Natural killer cell (primary cell): ENCODE results near the gene TMEM129. TPM values are rescaled to one million over a fixed set of nuclear protein-coding genes. Genes with fewer than 3 reads are reported as not detected.

Source experiments
- ATAC-seq, 3 donors: fragments of 150-1000 bp in 2 of 3; fragments of 200-7000 bp in 1 of 3; cut with Tn5 transposase; 1 replicate in 1 of 3; 2 replicates in 2 of 3; pipeline ENCODE4 v1.10.0; 2021; ENCODE audit warnings: mild to moderate bottlenecking in 2 of 3, moderate library complexity in 2 of 3
- DNase-seq, 2 donors: peaks; one replicate each; pipeline versions ENCODE4 v3.0.0 to v3.0.0-alpha.2; 2013 to 2021; ENCODE audit warnings: mixed read lengths in 1 of 2
- H3K27ac ChIP-seq: one replicate; pipeline ENCODE4 v1.5.1; 2013; ENCODE audit warnings: mild to moderate bottlenecking, low read length
- H3K27me3 ChIP-seq: one replicate; pipeline ENCODE4 v1.6.1; 2013; ENCODE audit warnings: low read length; ENCODE audit not compliant: control insufficient read depth, insufficient read depth
- H3K36me3 ChIP-seq: one replicate; pipeline ENCODE4 v1.6.1; 2013; ENCODE audit warnings: low read length; ENCODE audit not compliant: control insufficient read depth, insufficient read depth
- H3K4me1 ChIP-seq: one replicate; pipeline ENCODE4 v1.6.1; 2013; ENCODE audit warnings: low read length; ENCODE audit not compliant: control insufficient read depth, insufficient read depth
- H3K4me3 ChIP-seq: one replicate; pipeline ENCODE4 v1.5.1; 2013; ENCODE audit warnings: low read length
- H3K9me3 ChIP-seq: one replicate; pipeline ENCODE4 v1.6.1; 2013; ENCODE audit warnings: low read length; ENCODE audit not compliant: control insufficient read depth, insufficient read depth
- H3K27ac Mint-ChIP-seq, 2 donors: one replicate each; pipeline ENCODE4 v1.8.0; 2022; ENCODE audit warnings: mild to moderate bottlenecking in 2 of 2, mixed read lengths in 2 of 2, moderate library complexity in 1 of 2
- H3K27me3 Mint-ChIP-seq, 2 donors: one replicate each; pipeline ENCODE4 v1.8.0; 2022; ENCODE audit warnings: low read depth in 2 of 2, mixed read lengths in 2 of 2
- H3K36me3 Mint-ChIP-seq: one replicate; pipeline ENCODE4 v1.8.0; 2022; ENCODE audit warnings: mixed read lengths
- H3K4me1 Mint-ChIP-seq, 2 donors: one replicate each; pipeline ENCODE4 v1.8.0; 2022; ENCODE audit warnings: mixed read lengths in 2 of 2
- H3K4me3 Mint-ChIP-seq: one replicate; pipeline ENCODE4 v1.8.0; 2022; ENCODE audit warnings: mild to moderate bottlenecking, moderate library complexity, mixed read lengths
- H3K9me3 Mint-ChIP-seq, 2 donors: one replicate each; pipeline ENCODE4 v1.8.0; 2022; ENCODE audit warnings: mixed read lengths in 2 of 2
- CTCF ChIP-seq: fragments of 200-600 bp; IDR thresholded peaks from one replicate; pipeline ENCODE4 v1.8.0; 2022; ENCODE audit warnings: antibody characterized with exemption
- WGBS: methylation state at CpG from one replicate; pipeline ENCODE4 v1.1.7; 2013; ENCODE audit warnings: missing lambda C conversion rate; ENCODE audit not compliant: insufficient coverage; 5-methylcytosine and 5-hydroxymethylcytosine counted together
- intact Hi-C: fragments of 100-400 bp; cut with micrococcal nuclease; formaldehyde crosslinking; loops from one replicate; pipeline ENCODE4 v1.14.2; 2022
- total RNA-seq, 4 donors: library from RNA; stranded (reverse); fragments of 120-200 nt in 1 of 4; gene quantifications; one replicate each; pipeline versions ENCODE4 v1.2.3 to v1.2.4, GENCODE V29; 2013 to 2022

TMEM129 gene
- total RNA-seq, 3 donors from 2014 or later (not counting 1 experiment from before 2014, with no cell fraction given): 18.2 to 26.9 (median 20.8) TPM

GRCh38 chr4:1682860-1683259, 38.3 kb downstream of the TMEM129 start:
- Histone ChIP-seq H3K27me3 (no peaks in the 10 kb centered on the region), H3K4me1 (peaks cover 17% of the 10 kb centered on the region), H3K9me3 (no peaks in the 10 kb centered on the region), H3K4me3 (peak overlapping the region; percentile 48), H3K27ac (no peak overlapping the region), H3K36me3 (no peaks in the 10 kb centered on the region)
- H3K4me3 Mint-ChIP-seq: peak overlapping the region; percentile 90
- TF ChIP-seq CTCF: no peak
- H3K27me3 Mint-ChIP-seq: no peaks in the 10 kb centered on the region
- peak overlapping the region; percentile 79 to 82 for H3K27ac Mint-ChIP-seq
- H3K4me1 Mint-ChIP-seq: peaks cover 7 to 11% of the 10 kb centered on the region in 2 donors
- DNase-seq: peak in 1 of 2 donors; percentile 12
- no peaks in the 10 kb centered on the region for H3K36me3 Mint-ChIP-seq
- H3K9me3 Mint-ChIP-seq: no peaks in the 10 kb centered on the region
- intact Hi-C loops: loop anchor here (5.0 kb wide), 1 partner anchor 39 kb away; the partner anchor contains the start of genes TACC3 and TMEM129
- ATAC-seq: no peak
- 98% methylated on average over 11 of the region's 13 CpGs for WGBS

- TF ChIP-seq CTCF: no peak
- intact Hi-C loops: no loop called here
- Mint-ChIP-seq H3K9me3 (no peaks in the 10 kb centered on the region), H3K27ac (no peak overlapping the region), H3K4me1 (peaks cover 3 to 6% of the 10 kb centered on the region in 2 donors), H3K36me3 (no peaks in the 10 kb centered on the region), H3K4me3 (no peak overlapping the region), H3K27me3 (peaks cover 0 to 6% of the 10 kb centered on the region in 2 donors)
- ATAC-seq (no peak), DNase-seq (no peak)
- no peaks in the 10 kb centered on the region for H3K27me3 ChIP-seq
- no peak overlapping the region for H3K4me3 ChIP-seq
- peaks cover 4% of the 10 kb centered on the region for H3K4me1 ChIP-seq
- H3K27ac ChIP-seq: no peak overlapping the region
- H3K9me3 ChIP-seq: no peaks in the 10 kb centered on the region
- H3K36me3 ChIP-seq: no peaks in the 10 kb centered on the region
- 98% methylated on average over 5 of the region's 5 CpGs for WGBS
Measured at GRCh38 chr4:1678244-1678643, 42.9 kb downstream of the TMEM129 start.

- no peaks in the 10 kb centered on the region for H3K36me3 Mint-ChIP-seq
- no peak overlapping the region for H3K4me3 ChIP-seq
- H3K4me1 Mint-ChIP-seq: no peaks in the 10 kb centered on the region
- no peak for ATAC-seq
- intact Hi-C loops: no loop called here
- no peaks in the 10 kb centered on the region for H3K9me3 Mint-ChIP-seq
- TF ChIP-seq CTCF: no peak
- peaks cover 0 to 6% of the 10 kb centered on the region in 2 donors for H3K27me3 Mint-ChIP-seq
- no peaks in the 10 kb centered on the region for H3K36me3 ChIP-seq
- WGBS: 73% methylated on average over 24 of the region's 25 CpGs
- no peaks in the 10 kb centered on the region for H3K4me1 ChIP-seq
- no peak for DNase-seq
- H3K27ac ChIP-seq: no peak overlapping the region
- H3K9me3 ChIP-seq: no peaks in the 10 kb centered on the region
- no peaks in the 10 kb centered on the region for H3K27me3 ChIP-seq
- H3K27ac Mint-ChIP-seq: no peak overlapping the region
- H3K4me3 Mint-ChIP-seq: no peak overlapping the region
Measured at GRCh38 chr4:1676605-1677525, 44.3 kb downstream of the TMEM129 start.
